HepG2 (cell line): Measurements from ENCODE around the gene LSM2. TPM values are rescaled to one million over a fixed set of nuclear protein-coding genes. Genes with fewer than 3 reads are reported as not detected.

ENCODE experiments used
- ARID2 ChIP-seq: sonication (generic); formaldehyde crosslinking; IDR thresholded peaks from 2 replicates; pipeline ENCODE4 v1.8.1; 2022; ENCODE audit warnings: mild to moderate bottlenecking, missing genetic modification reagents, borderline replicate concordance
- CCAR2 ChIP-seq: fragments of 200-400 bp; formaldehyde crosslinking; optimal IDR thresholded peaks from 2 replicates; pipeline ENCODE3; 2018; ENCODE audit warnings: low read depth, mild to moderate bottlenecking, low read length, moderate library complexity
- DR1 ChIP-seq: sonication (generic); formaldehyde crosslinking; IDR thresholded peaks from 2 replicates; pipeline ENCODE4 v1.8.0; 2021; ENCODE audit warnings: mild to moderate bottlenecking, missing genetic modification reagents, inconsistent platforms
- FOXK1 ChIP-seq: sonication (generic); formaldehyde crosslinking; IDR thresholded peaks from 2 replicates; pipeline ENCODE4 v1.4.0; 2020; ENCODE audit warnings: low read depth, missing genetic modification reagents, borderline replicate concordance
- MEF2D ChIP-seq: sonication (generic); formaldehyde crosslinking; IDR thresholded peaks from 2 replicates; pipeline ENCODE4 v1.5.1; 2020; ENCODE audit warnings: mild to moderate bottlenecking, missing genetic modification reagents
- ZNF367 ChIP-seq: sonication (generic); formaldehyde crosslinking; IDR thresholded peaks from 2 replicates; pipeline ENCODE4 v1.4.0; 2020; ENCODE audit warnings: missing genetic modification reagents, borderline replicate concordance
- polyA plus RNA-seq, 8 experiments: library from polyadenylated mRNA; depleted of rRNA in 3 of 8; stranded (reverse) in 7 of 8; unstranded in 1 of 8; fragments of >200 nt; fragmentation: Illumina TruSeq in 4 of 8; extraction: Trizol in 4 of 8; gene quantifications; 2 replicates each; pipeline versions ENCODE4 v1.2.1 to v1.2.3, GENCODE V29; 2011 to 2016; ENCODE audit warnings: low read depth in 4 of 8, missing spikeins in 1 of 8, mixed read lengths in 1 of 8; ENCODE audit not compliant: insufficient read depth in 1 of 8
- total RNA-seq, 5 experiments: library from RNA; depleted of rRNA; stranded (reverse); fragments of >200 nt; fragmentation: Illumina TruSeq; extraction: Trizol; gene quantifications; 2 replicates each; pipeline ENCODE4 v1.2.3, GENCODE V29; 2016; ENCODE audit warnings: low read depth in 1 of 5
- TF ChIP-seq, protein P1 (sequence below): IDR thresholded peaks from 2 replicates; pipeline ENCODE4 v1.6.1; 2012; ENCODE audit warnings: low read length, improper control_type of control experiment
- TF ChIP-seq, protein P2 (sequence below): sonication (generic); formaldehyde crosslinking; IDR thresholded peaks from 2 replicates; pipeline ENCODE4 v1.4.0; 2020; ENCODE audit warnings: mild to moderate bottlenecking, missing genetic modification reagents
- TF ChIP-seq, protein P3 (sequence below): sonication (generic); formaldehyde crosslinking; IDR thresholded peaks from 2 replicates; pipeline ENCODE4 v1.5.0; 2020; ENCODE audit warnings: mild to moderate bottlenecking, missing genetic modification reagents
- TF ChIP-seq, protein P4 (sequence below): sonication (generic); formaldehyde crosslinking; IDR thresholded peaks from 2 replicates; pipeline ENCODE4 v1.4.0; 2020; ENCODE audit warnings: missing genetic modification reagents
- TF ChIP-seq, protein P5 (sequence below): sonication (generic); formaldehyde crosslinking; IDR thresholded peaks from 2 replicates; pipeline ENCODE4 v1.4.0; 2020; ENCODE audit warnings: missing genetic modification reagents, borderline replicate concordance

LSM2 gene
- total and polyA plus RNA-seq, 2 of the 13 experiments (the other 11 are each of a cell fraction or from before 2014, with no cell fraction given) = 69.4 to 90.5 TPM

DNA sequence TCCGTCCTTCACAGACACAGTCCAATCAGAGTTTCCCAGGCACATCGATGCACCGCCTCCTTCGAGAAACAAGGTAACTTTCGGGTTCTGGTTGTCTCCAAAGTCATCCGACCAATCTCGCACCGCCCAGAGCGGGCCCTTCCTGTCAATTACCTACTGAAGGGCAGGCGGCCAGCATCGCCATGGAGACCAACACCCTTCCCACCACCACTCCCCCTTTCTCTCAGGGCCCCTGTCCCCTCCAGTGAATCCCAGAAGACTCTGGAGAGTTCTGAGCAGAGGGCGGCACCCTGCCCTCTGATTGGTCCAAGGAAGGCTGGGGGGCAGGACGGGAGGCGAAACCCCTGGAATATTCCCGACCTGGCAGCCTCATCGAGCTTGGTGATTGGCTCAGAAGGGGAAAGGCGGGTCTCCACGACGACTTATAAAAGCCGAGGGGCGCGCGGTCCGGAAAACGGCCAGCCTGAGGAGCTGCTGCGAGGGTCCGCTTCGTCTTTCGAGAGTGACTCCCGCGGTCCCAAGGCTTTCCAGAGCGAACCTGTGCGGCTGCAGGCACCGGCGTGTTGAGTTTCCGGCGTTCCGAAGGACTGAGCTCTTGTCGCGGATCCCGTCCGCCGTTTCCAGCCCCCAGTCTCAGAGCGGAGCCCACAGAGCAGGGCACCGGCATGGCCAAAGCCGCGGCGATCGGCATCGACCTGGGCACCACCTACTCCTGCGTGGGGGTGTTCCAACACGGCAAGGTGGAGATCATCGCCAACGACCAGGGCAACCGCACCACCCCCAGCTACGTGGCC lies 20.7 kb upstream of the LSM2 start, which contains the start of gene HSPA1B (continued):
- TF ChIP-seq, protein P1, sequence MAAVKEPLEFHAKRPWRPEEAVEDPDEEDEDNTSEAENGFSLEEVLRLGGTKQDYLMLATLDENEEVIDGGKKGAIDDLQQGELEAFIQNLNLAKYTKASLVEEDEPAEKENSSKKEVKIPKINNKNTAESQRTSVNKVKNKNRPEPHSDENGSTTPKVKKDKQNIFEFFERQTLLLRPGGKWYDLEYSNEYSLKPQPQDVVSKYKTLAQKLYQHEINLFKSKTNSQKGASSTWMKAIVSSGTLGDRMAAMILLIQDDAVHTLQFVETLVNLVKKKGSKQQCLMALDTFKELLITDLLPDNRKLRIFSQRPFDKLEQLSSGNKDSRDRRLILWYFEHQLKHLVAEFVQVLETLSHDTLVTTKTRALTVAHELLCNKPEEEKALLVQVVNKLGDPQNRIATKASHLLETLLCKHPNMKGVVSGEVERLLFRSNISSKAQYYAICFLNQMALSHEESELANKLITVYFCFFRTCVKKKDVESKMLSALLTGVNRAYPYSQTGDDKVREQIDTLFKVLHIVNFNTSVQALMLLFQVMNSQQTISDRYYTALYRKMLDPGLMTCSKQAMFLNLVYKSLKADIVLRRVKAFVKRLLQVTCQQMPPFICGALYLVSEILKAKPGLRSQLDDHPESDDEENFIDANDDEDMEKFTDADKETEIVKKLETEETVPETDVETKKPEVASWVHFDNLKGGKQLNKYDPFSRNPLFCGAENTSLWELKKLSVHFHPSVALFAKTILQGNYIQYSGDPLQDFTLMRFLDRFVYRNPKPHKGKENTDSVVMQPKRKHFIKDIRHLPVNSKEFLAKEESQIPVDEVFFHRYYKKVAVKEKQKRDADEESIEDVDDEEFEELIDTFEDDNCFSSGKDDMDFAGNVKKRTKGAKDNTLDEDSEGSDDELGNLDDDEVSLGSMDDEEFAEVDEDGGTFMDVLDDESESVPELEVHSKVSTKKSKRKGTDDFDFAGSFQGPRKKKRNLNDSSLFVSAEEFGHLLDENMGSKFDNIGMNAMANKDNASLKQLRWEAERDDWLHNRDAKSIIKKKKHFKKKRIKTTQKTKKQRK = 0 out of 2 replicates have a peak, but pooled peaks have one; percentile 33
- TF ChIP-seq, protein P2, sequence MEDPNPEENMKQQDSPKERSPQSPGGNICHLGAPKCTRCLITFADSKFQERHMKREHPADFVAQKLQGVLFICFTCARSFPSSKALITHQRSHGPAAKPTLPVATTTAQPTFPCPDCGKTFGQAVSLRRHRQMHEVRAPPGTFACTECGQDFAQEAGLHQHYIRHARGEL (CRISPR knock-in tag) = no peak
- TF ChIP-seq MEF2D (peak; percentile 88), FOXK1 (CRISPR knock-in tag) (peak; percentile 3; the same call in 1 of the 2 replicates), ZNF367 (CRISPR knock-in tag) (0 out of 2 replicates have a peak, but pooled peaks have one; percentile 59), CCAR2 (no peak), ARID2 (CRISPR knock-in tag) (no peak), DR1 (peak; percentile 98)
- TF ChIP-seq, protein P3, sequence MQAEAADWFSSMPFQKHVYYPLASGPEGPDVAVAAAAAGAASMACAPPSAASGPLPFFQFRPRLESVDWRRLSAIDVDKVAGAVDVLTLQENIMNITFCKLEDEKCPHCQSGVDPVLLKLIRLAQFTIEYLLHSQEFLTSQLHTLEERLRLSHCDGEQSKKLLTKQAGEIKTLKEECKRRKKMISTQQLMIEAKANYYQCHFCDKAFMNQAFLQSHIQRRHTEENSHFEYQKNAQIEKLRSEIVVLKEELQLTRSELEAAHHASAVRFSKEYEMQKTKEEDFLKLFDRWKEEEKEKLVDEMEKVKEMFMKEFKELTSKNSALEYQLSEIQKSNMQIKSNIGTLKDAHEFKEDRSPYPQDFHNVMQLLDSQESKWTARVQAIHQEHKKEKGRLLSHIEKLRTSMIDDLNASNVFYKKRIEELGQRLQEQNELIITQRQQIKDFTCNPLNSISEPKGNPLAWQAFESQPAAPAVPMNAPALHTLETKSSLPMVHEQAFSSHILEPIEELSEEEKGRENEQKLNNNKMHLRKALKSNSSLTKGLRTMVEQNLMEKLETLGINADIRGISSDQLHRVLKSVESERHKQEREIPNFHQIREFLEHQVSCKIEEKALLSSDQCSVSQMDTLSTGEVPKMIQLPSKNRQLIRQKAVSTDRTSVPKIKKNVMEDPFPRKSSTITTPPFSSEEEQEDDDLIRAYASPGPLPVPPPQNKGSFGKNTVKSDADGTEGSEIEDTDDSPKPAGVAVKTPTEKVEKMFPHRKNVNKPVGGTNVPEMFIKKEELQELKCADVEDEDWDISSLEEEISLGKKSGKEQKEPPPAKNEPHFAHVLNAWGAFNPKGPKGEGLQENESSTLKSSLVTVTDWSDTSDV (CRISPR knock-in tag) = peak; percentile 84; the same call in 1 of the 2 replicates
- TF ChIP-seq, protein P4, sequence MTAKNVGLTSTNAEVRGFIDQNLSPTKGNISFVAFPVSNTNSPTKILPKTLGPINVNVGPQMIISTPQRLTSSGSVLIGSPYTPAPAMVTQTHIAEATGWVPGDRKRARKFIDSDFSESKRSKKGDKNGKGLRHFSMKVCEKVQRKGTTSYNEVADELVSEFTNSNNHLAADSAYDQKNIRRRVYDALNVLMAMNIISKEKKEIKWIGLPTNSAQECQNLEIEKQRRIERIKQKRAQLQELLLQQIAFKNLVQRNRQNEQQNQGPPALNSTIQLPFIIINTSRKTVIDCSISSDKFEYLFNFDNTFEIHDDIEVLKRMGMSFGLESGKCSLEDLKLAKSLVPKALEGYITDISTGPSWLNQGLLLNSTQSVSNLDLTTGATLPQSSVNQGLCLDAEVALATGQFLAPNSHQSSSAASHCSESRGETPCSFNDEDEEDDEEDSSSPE (CRISPR knock-in tag) = peak; percentile 75
- TF ChIP-seq, protein P5, sequence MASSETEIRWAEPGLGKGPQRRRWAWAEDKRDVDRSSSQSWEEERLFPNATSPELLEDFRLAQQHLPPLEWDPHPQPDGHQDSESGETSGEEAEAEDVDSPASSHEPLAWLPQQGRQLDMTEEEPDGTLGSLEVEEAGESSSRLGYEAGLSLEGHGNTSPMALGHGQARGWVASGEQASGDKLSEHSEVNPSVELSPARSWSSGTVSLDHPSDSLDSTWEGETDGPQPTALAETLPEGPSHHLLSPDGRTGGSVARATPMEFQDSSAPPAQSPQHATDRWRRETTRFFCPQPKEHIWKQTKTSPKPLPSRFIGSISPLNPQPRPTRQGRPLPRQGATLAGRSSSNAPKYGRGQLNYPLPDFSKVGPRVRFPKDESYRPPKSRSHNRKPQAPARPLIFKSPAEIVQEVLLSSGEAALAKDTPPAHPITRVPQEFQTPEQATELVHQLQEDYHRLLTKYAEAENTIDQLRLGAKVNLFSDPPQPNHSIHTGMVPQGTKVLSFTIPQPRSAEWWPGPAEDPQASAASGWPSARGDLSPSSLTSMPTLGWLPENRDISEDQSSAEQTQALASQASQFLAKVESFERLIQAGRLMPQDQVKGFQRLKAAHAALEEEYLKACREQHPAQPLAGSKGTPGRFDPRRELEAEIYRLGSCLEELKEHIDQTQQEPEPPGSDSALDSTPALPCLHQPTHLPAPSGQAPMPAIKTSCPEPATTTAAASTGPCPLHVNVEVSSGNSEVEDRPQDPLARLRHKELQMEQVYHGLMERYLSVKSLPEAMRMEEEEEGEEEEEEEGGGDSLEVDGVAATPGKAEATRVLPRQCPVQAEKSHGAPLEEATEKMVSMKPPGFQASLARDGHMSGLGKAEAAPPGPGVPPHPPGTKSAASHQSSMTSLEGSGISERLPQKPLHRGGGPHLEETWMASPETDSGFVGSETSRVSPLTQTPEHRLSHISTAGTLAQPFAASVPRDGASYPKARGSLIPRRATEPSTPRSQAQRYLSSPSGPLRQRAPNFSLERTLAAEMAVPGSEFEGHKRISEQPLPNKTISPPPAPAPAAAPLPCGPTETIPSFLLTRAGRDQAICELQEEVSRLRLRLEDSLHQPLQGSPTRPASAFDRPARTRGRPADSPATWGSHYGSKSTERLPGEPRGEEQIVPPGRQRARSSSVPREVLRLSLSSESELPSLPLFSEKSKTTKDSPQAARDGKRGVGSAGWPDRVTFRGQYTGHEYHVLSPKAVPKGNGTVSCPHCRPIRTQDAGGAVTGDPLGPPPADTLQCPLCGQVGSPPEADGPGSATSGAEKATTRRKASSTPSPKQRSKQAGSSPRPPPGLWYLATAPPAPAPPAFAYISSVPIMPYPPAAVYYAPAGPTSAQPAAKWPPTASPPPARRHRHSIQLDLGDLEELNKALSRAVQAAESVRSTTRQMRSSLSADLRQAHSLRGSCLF (CRISPR knock-in tag) = no peak; the same call in 1 of the 2 replicates
